K562 (cell line): ENCODE results near the gene PSMA2. TPM values are rescaled to one million over a fixed set of nuclear protein-coding genes. Genes with fewer than 3 reads are reported as not detected.

Experiments
- ATAC-seq: fragments of 200-7000 bp; cut with Tn5 transposase; 3 replicates; pipeline ENCODE4 v1.9.1; 2020; ENCODE audit warnings: moderate library complexity
- BruUV-seq: library from RNA; stranded (reverse); fragments of 400-500 nt; replicated peaks from 2 replicates; lab custom pipeline; 2021; lab: Mats Ljungman, UMichigan
- CTCF ChIA-PET: fragments of 300-600 bp; formaldehyde crosslinking; extraction: SDS; loops from one replicate; lab custom pipeline; 2021; ENCODE audit warnings: low intra/inter-chr PET ratio; lab: Yijun Ruan, JAX
- POLR2A ChIA-PET: fragments of 300-600, 350-650 bp; sonication (Branson Sonifier 250); formaldehyde crosslinking; extraction: SDS; loops from one replicate; lab custom pipeline; 2021; ENCODE audit warnings: antibody characterized with exemption, inconsistent platforms; lab: Yijun Ruan, JAX
- DNase-seq, 4 experiments: peaks; one replicate each; pipeline versions ENCODE4 v3.0.0 to v3.0.0-alpha.2; 2011 to 2018; ENCODE audit warnings: low spot score in 3 of 4, mixed read lengths in 3 of 4; ENCODE audit errors: extremely low read depth in 1 of 4
- FAIRE-seq: peaks from 2 replicates; lab custom pipeline; 2011; peaks lifted over from hg19 to GRCh38; lab: Jason Lieb, UNC
- H2AFZ ChIP-seq: 2 replicates; pipeline ENCODE4 v1.6.0; 2011; ENCODE audit warnings: low read depth, low read length, control low read depth, inconsistent platforms
- H3K27ac ChIP-seq: fragments of 200-600 bp; 3 replicates; pipeline ENCODE4 v1.8.0; 2011; ENCODE audit warnings: low read depth, mild to moderate bottlenecking, control low read depth, inconsistent platforms, low read length, moderate library complexity, mixed read lengths; ENCODE audit errors: extremely low read depth
- H3K27me3 ChIP-seq, 2 experiments: fragments of 300-600 bp in 1 of 2; 2 replicates in 1 of 2; 3 replicates in 1 of 2; pipeline versions ENCODE4 v1.6.0 to v1.8.0; 2011; ENCODE audit warnings: inconsistent platforms in 2 of 2, low read length in 2 of 2, mild to moderate bottlenecking in 1 of 2, mixed read lengths in 1 of 2, moderate library complexity in 1 of 2; ENCODE audit not compliant: control insufficient read depth in 2 of 2, insufficient read depth in 2 of 2
- H3K36me3 ChIP-seq: fragments of 300-600 bp; 3 replicates; pipeline ENCODE4 v1.8.0; 2011; ENCODE audit warnings: mild to moderate bottlenecking, low read length, inconsistent platforms; ENCODE audit not compliant: control insufficient read depth, insufficient read depth
- H3K4me1 ChIP-seq, 2 experiments: fragments of 200-600 bp in 1 of 2; replicated peaks in 1 of 2; 2 replicates in 1 of 2; 3 replicates in 1 of 2; pipeline versions ENCODE4 v1.5.1 to v1.8.0; 2011; ENCODE audit warnings: inconsistent platforms in 2 of 2, low read length in 2 of 2, mild to moderate bottlenecking in 1 of 2, mixed read lengths in 1 of 2, moderate library complexity in 1 of 2; ENCODE audit not compliant: control insufficient read depth in 2 of 2, insufficient read depth in 2 of 2
- H3K4me2 ChIP-seq: 2 replicates; pipeline ENCODE4 v1.6.1; 2011; ENCODE audit warnings: low read length, control low read depth, inconsistent platforms, mixed read lengths; ENCODE audit not compliant: insufficient read depth
- H3K4me3 ChIP-seq: fragments of 200-600 bp; sonication (generic), shearing (Covaris generic); 2 replicates; pipeline ENCODE4 v1.5.1; 2016; ENCODE audit warnings: control low read depth, inconsistent platforms
- H3K79me2 ChIP-seq: fragments of 200-600 bp; 3 replicates; pipeline ENCODE4 v1.8.0; 2011; ENCODE audit warnings: low read length, inconsistent platforms; ENCODE audit not compliant: control insufficient read depth, insufficient read depth
- H3K9ac ChIP-seq, 2 experiments: 2 replicates each; pipeline versions ENCODE4 v1.6.0 to v1.6.1; 2011; ENCODE audit warnings: low read depth in 2 of 2, low read length in 2 of 2, control low read depth in 1 of 2, inconsistent platforms in 1 of 2, mild to moderate bottlenecking in 1 of 2, mixed read lengths in 1 of 2; ENCODE audit not compliant: insufficient read depth in 1 of 2
- H3K9me1 ChIP-seq: one replicate; pipeline ENCODE4 v1.6.0; 2011; ENCODE audit warnings: inconsistent platforms, mild to moderate bottlenecking, low read length, moderate library complexity; ENCODE audit not compliant: control insufficient read depth, insufficient read depth
- H3K9me3 ChIP-seq: replicated peaks from 2 replicates; pipeline ENCODE4 v1.5.1; 2011; ENCODE audit warnings: low read depth, low read length, inconsistent platforms; ENCODE audit not compliant: control insufficient read depth, insufficient read depth
- H4K20me1 ChIP-seq: replicated peaks from 2 replicates; pipeline ENCODE4 v1.6.1; 2011; ENCODE audit warnings: low read length, inconsistent platforms, mixed read lengths; ENCODE audit not compliant: control insufficient read depth, insufficient read depth
- HNRNPLL ChIP-seq: fragments of 200-400 bp; formaldehyde crosslinking; IDR thresholded peaks from 2 replicates; pipeline ENCODE4 v1.6.1; 2017; ENCODE audit warnings: low read length, low read depth, mild to moderate bottlenecking; ENCODE audit not compliant: poor library complexity, severe bottlenecking
- NR2C1 ChIP-seq, 2 experiments: fragments of 450-650 bp; IDR thresholded peaks; 2 replicates each; pipeline ENCODE4 v1.6.1; 2017; ENCODE audit warnings: mild to moderate bottlenecking in 2 of 2, antibody characterized with exemption in 1 of 2, inconsistent platforms in 1 of 2, missing compliant biosample characterization in 1 of 2, missing genetic modification characterization in 1 of 2
- SNIP1 ChIP-seq: fragments of 450-650 bp; IDR thresholded peaks from 2 replicates; pipeline ENCODE4 v1.7.1; 2017; ENCODE audit warnings: low read depth, mild to moderate bottlenecking
- STAG1 ChIP-seq: sonication (generic); formaldehyde crosslinking; IDR thresholded peaks from 2 replicates; pipeline ENCODE4 v1.5.0; 2020; ENCODE audit warnings: missing genetic modification reagents, borderline replicate concordance
- TCF7L2 ChIP-seq: fragments of 150-350 bp; IDR thresholded peaks from 2 replicates; pipeline ENCODE4 v1.6.1; 2016; ENCODE audit warnings: low read depth, mild to moderate bottlenecking, low read length, moderate library complexity
- TOE1 ChIP-seq, 2 experiments: fragments of 450-650 bp in 1 of 2; sonication (generic) in 1 of 2; formaldehyde crosslinking in 1 of 2; IDR thresholded peaks; 2 replicates each; pipeline versions ENCODE4 v1.7.1 to v1.8.0; 2016 to 2022; ENCODE audit warnings: borderline replicate concordance in 2 of 2, mild to moderate bottlenecking in 2 of 2, antibody characterized with exemption in 1 of 2, inconsistent platforms in 1 of 2, low read depth in 1 of 2, missing genetic modification reagents in 1 of 2, moderate library complexity in 1 of 2
- ZNF407 ChIP-seq: fragments of 450-650 bp; IDR thresholded peaks from 2 replicates; pipeline ENCODE4 v1.6.1; 2016; ENCODE audit warnings: low read depth
- WGBS: fragments of 100-300 bp; shearing (Covaris generic); methylation state at CpG from one replicate; pipeline ENCODE4 v1.1.6; 2016; ENCODE audit warnings: low coverage, mixed read lengths; ENCODE audit not compliant: insufficient coverage; ENCODE audit errors: missing lambda C conversion rate; 5-methylcytosine and 5-hydroxymethylcytosine counted together
- in situ Hi-C: fragments of 300-500 bp; cut with MboI; formaldehyde crosslinking; loops from 4 replicates; pipeline ENCODE4 v1.15.0; 2018; ENCODE audit warnings: inconsistent platforms, mixed read lengths
- intact Hi-C: fragments of 100-400 bp; cut with micrococcal nuclease; formaldehyde crosslinking; loops from 2 replicates; pipeline ENCODE4 v1.14.2; 2022
- polyA plus RNA-seq, 8 experiments: library from polyadenylated mRNA; depleted of rRNA in 4 of 8; stranded (reverse) in 5 of 8; unstranded in 3 of 8; fragments of >200 nt; fragmentation: Nextera tagmentation in 2 of 8; fragmentation: Illumina TruSeq in 1 of 8; extraction: Ambion mirVana in 2 of 8; extraction: Trizol in 1 of 8; gene quantifications; 2 replicates each; pipeline versions ENCODE4 v1.2.1 to v1.2.3, GENCODE V29; 2011 to 2014; ENCODE audit warnings: inconsistent platforms in 1 of 8, missing spikeins in 1 of 8
- total RNA-seq, 7 experiments: library from RNA; depleted of rRNA in 6 of 7; stranded (reverse); fragments of >200 nt in 6 of 7; fragmentation: Illumina TruSeq in 2 of 7; extraction: Trizol in 2 of 7; gene quantifications; 2 replicates each; pipeline versions ENCODE4 v1.2.1 to v1.2.3, GENCODE V29; 2011 to 2021; ENCODE audit warnings: low replicate concordance in 1 of 7

Gene PSMA2
- total and polyA plus RNA-seq, 9 of the 15 experiments (the other 6 are each of a cell fraction or from before 2014, with no cell fraction given) = 91.7 to 1,070 (median 213) TPM

- ATAC-seq (no peak), DNase-seq (no peak), FAIRE-seq (no peak)
- no peak for TF ChIP-seq TCF7L2
- TF ChIP-seq HNRNPLL = no peak
- TF ChIP-seq ZNF407 = no peak
- TF ChIP-seq NR2C1 (IDR thresholded peaks at IDR 0.05) = no peak
- no peak for TF ChIP-seq NR2C1 (tag; IDR thresholded peaks at IDR 0.05)
- TF ChIP-seq TOE1 (IDR thresholded peaks at IDR 0.05; ENCODE audit: borderline replicate concordance) = no peak
- TF ChIP-seq TOE1 (CRISPR knock-in tag; IDR thresholded peaks at IDR 0.05; ENCODE audit: borderline replicate concordance, low read depth) = no peak
- no peak for TF ChIP-seq SNIP1
- no peak for TF ChIP-seq STAG1 (CRISPR knock-in tag)
- intact Hi-C loops = no loop called here
- H3K79me2 ChIP-seq = no peaks in the 10 kb centered on the region
- no peaks in the 10 kb centered on the region for H3K27me3 ChIP-seq
- H3K36me3 ChIP-seq = no peaks in the 10 kb centered on the region
- WGBS = 35% methylated on average over 4 of the region's 4 CpGs
- no peaks in the 10 kb centered on the region for H4K20me1 ChIP-seq
- H3K4me2 ChIP-seq = no peak overlapping the region
- no TSS peak for BruUV-seq
- in situ Hi-C loops = no loop called here
- H3K27ac ChIP-seq = no peak overlapping the region
- H3K9me1 ChIP-seq = no peaks in the 10 kb centered on the region
- peaks cover 5% of the 10 kb centered on the region for H3K9me3 ChIP-seq
- H3K4me1 ChIP-seq = no peaks in the 10 kb centered on the region
- H3K4me3 ChIP-seq = no peak overlapping the region
- ChIA-PET CTCF (no interaction called here), POLR2A (interaction anchor here (0.8 kb wide), 1 partner anchor 40 kb away, joined by 3 read pairs; no protein-coding TSS in a partner anchor)
- no peak overlapping the region for H3K9ac ChIP-seq
- H2AFZ ChIP-seq = no peak overlapping the region
Observed at GRCh38 chr7:42953994-42954393, 22.0 kb upstream of the PSMA2 start.
